ENCODE data around the gene LMAN2. TPM values are rescaled to one million over a fixed set of nuclear protein-coding genes. Genes with fewer than 3 reads are reported as not detected.

LMAN2 gene
- total and polyA plus RNA-seq, 8 donors: 101 to 155 (median 108) TPM

DNA sequence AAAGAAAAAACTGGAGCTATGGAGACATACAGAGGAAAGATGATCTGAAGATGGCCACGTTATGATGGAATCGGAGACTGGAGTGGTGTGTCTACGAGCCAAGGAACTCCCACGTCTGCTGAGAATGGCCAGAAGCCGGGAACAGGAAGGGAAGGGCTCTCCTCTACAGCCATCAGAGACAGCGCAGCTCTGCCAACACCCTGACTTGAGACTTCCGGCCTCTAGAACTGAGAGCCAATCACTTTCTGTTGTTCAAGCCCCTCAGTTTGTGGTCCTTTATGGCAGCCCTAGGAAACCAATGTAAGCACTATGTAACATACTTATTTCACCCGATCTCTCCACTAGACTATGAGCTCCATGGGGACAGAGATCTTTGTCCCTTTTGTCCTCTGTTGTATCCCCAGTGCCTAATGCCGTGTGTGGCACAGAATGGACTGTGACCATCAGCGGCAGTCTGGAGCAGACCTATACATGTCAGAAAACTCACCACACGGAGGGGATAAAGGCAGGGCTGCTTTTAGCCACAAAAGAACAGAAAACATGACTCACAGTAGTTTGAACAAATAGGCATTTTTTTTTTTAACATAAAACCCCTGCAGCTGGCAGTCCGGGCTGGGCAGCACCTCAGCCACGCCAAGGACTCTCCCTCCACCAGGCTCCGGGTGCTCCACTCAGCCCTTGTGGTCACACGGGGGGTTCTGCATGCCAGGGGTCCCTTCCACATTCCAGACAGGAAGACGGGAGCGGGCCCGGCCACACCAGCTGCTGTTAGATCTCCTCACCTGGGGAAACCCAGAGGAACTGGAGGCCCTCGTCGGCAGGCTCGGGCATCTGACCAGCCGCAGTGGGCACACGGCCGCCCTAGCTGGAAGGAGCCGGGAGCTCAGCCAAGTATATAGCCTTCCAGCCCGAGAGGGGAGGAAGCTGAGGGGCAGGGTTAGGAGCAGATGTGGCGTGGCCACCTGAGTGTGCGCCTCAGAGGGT is 23.6 kb downstream of the LMAN2 start:
- Histone ChIP-seq H3K4me3 (no peak overlapping the region), H3K36me3 (peaks cover 0 to 47% of the 10 kb centered on the region in 2 donors), H3K27me3 (no peaks in the 10 kb centered on the region), H3K4me1 (peaks cover 0 to 10% of the 10 kb centered on the region in 2 donors), H3K9me3 (no peaks in the 10 kb centered on the region), H3K27ac (peak overlapping the region; percentile 53 to 54)
- peak in 2 of 4 donors; percentile 19 to 51 for DNase-seq
- intact Hi-C loops (cut with DNase I): loop anchor here in 1 of 2 donors (10.0 kb wide), 1 partner anchor 127 kb away; no protein-coding TSS in a partner anchor
- TF ChIP-seq, protein P1, sequence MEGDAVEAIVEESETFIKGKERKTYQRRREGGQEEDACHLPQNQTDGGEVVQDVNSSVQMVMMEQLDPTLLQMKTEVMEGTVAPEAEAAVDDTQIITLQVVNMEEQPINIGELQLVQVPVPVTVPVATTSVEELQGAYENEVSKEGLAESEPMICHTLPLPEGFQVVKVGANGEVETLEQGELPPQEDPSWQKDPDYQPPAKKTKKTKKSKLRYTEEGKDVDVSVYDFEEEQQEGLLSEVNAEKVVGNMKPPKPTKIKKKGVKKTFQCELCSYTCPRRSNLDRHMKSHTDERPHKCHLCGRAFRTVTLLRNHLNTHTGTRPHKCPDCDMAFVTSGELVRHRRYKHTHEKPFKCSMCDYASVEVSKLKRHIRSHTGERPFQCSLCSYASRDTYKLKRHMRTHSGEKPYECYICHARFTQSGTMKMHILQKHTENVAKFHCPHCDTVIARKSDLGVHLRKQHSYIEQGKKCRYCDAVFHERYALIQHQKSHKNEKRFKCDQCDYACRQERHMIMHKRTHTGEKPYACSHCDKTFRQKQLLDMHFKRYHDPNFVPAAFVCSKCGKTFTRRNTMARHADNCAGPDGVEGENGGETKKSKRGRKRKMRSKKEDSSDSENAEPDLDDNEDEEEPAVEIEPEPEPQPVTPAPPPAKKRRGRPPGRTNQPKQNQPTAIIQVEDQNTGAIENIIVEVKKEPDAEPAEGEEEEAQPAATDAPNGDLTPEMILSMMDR (IDR thresholded peaks at IDR 0.05): no peak
- peak; percentile 66 for ATAC-seq

- Histone ChIP-seq H3K27ac (no peak overlapping the region), H3K4me3 (no peak overlapping the region), H3K27me3 (no peaks in the 10 kb centered on the region), H3K4me1 (peaks cover 0 to 8% of the 10 kb centered on the region in 2 donors), H3K9me3 (no peaks in the 10 kb centered on the region), H3K36me3 (peaks cover 0 to 28% of the 10 kb centered on the region in 2 donors)
- DNase-seq (no peak), ATAC-seq (no peak)
- TF ChIP-seq, protein P1 (IDR thresholded peaks at IDR 0.05): no peak
- intact Hi-C loops (cut with DNase I): loop anchor here in 1 of 2 donors (10.0 kb wide), 1 partner anchor 129 kb away; no protein-coding TSS in a partner anchor
Observed at GRCh38 chr5:177325868-177326381, 25.5 kb downstream of the LMAN2 start.

DNA sequence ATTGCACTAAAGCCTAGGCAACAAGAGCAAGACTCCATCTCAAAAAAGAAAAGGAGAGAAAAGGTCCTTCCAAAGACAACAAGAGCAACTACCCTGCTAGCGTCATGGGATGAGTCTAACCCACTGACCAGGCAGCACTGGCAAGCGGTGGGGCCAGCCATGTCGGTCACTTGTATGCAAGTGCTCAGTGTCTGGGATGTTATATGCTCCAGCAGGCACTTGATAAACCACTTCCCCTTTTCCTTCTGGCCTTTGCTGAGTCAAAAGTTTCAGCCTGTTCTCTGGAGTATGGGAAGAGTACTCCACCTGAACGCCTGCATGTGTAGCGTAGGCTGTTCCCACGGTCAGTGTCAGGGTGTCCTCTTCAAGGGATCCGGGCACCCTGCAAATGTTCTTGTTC is 30.6 kb downstream of the LMAN2 start:
- intact Hi-C loops (cut with DNase I): loop anchor here in 1 of 2 donors (10.0 kb wide), 1 partner anchor 134 kb away; no protein-coding TSS in a partner anchor

GRCh38 chr5:177319913-177320588 is 31.4 kb downstream of the LMAN2 start:
- no peak for ATAC-seq

More for the DNA sequence above, 30.6 kb downstream of the LMAN2 start:
- Histone ChIP-seq H3K4me3 (no peak overlapping the region), H3K9me3 (no peaks in the 10 kb centered on the region), H3K27me3 (no peaks in the 10 kb centered on the region), H3K36me3 (peaks cover 0 to 9% of the 10 kb centered on the region in 2 donors), H3K27ac (no peak overlapping the region), H3K4me1 (peaks cover 0 to 17% of the 10 kb centered on the region in 2 donors)
- TF ChIP-seq, protein P1 (IDR thresholded peaks at IDR 0.05): no peak
- DNase-seq (peak in 1 of 4 donors; percentile 78), ATAC-seq (peak; percentile 57)

More at GRCh38 chr5:177319913-177320588, 31.4 kb downstream of the LMAN2 start:
- TF ChIP-seq, protein P1 (IDR thresholded peaks at IDR 0.05): no peak
- Histone ChIP-seq H3K9me3 (no peaks in the 10 kb centered on the region), H3K36me3 (peaks cover 0 to 9% of the 10 kb centered on the region in 2 donors), H3K4me1 (peaks cover 0 to 17% of the 10 kb centered on the region in 2 donors), H3K27ac (no peak overlapping the region), H3K27me3 (no peaks in the 10 kb centered on the region), H3K4me3 (no peak overlapping the region)
- DNase-seq: no peak
- intact Hi-C loops (cut with DNase I): loop anchor here in 1 of 2 donors (10.0 kb wide), 1 partner anchor 135 kb away; no protein-coding TSS in a partner anchor
